HEK293T (cell line): ENCODE measurements around the gene ATG3.

ENCODE experiments used
- CTBP1 ChIP-seq: fragments of 450-650 bp; IDR thresholded peaks from 2 replicates; pipeline ENCODE4 v1.6.1; 2016; ENCODE audit warnings: borderline replicate concordance
- FOXM1 ChIP-seq: fragments of 450-650 bp; IDR thresholded peaks from 2 replicates; pipeline ENCODE4 v1.6.1; 2017; ENCODE audit warnings: mild to moderate bottlenecking, borderline replicate concordance
- SP1 ChIP-seq: fragments of 450-650 bp; IDR thresholded peaks from 2 replicates; pipeline ENCODE4 v1.6.1; 2017
- TF ChIP-seq, protein P1 (sequence below): fragments of 450-650 bp; IDR thresholded peaks from 2 replicates; pipeline ENCODE4 v1.6.1; 2016

DNA sequence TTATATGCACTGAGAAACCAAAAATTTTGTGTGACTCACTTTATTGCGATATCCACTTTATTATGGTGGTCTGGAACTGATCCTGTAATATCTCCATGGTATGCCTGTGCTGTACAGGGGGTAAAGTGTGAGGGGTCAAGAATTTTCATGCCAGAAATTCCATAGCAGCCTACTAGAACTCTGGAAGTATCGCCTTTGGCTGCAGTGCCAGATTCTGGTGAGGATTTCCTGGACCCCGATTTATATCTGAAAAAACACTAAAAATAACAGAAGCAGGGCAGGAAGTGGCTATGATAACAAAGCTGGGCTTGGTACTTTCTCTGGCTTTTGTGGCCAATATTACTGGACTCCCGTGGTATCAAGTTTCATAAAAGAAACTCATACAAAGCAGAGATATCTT is 42.8 kb upstream of the ATG3 start:
- TF ChIP-seq SP1 (no peak), CTBP1 (no peak), FOXM1 (no peak)
- TF ChIP-seq, protein P1, sequence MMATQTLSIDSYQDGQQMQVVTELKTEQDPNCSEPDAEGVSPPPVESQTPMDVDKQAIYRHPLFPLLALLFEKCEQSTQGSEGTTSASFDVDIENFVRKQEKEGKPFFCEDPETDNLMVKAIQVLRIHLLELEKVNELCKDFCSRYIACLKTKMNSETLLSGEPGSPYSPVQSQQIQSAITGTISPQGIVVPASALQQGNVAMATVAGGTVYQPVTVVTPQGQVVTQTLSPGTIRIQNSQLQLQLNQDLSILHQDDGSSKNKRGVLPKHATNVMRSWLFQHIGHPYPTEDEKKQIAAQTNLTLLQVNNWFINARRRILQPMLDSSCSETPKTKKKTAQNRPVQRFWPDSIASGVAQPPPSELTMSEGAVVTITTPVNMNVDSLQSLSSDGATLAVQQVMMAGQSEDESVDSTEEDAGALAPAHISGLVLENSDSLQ, result no peak
